D721Med (cell line): ENCODE measurements around the gene ANGPTL4.
"Not testable (repeated sequence)": the region's sequence is repeated elsewhere in the genome, so short reads cannot be mapped to it uniquely, and the experiment has no call there.

Experiments used
- DNase-seq: peaks from one replicate; pipeline ENCODE4 v3.0.0; 2011; ENCODE audit warnings: low spot score; ENCODE audit not compliant: insufficient read length
- FAIRE-seq: peaks from 2 replicates; lab custom pipeline; 2011; peaks lifted over from hg19 to GRCh38; lab: Jason Lieb, UNC
- CTCF ChIP-seq: IDR thresholded peaks from 2 replicates; pipeline ENCODE4 v1.5.1; 2012; ENCODE audit warnings: mild to moderate bottlenecking, control low read depth; ENCODE audit not compliant: insufficient read depth; ENCODE audit errors: missing control alignments

ANGPTL4 gene

GRCh38 chr19:8397746-8398310, 33.9 kb downstream of the ANGPTL4 start:
- FAIRE-seq (no peak), DNase-seq (no peak)
- TF ChIP-seq CTCF, result no peak

- DNase-seq (no peak), FAIRE-seq (no peak)
- no peak for TF ChIP-seq CTCF
These were observed 34.4 kb downstream of the ANGPTL4 start for GRCh38 chr19:8398311-8398771.

- no peak for TF ChIP-seq CTCF
- FAIRE-seq (no peak), DNase-seq (no peak)
These were observed 35.8 kb downstream of the ANGPTL4 start for GRCh38 chr19:8399681-8400188.

GRCh38 chr19:8401981-8402411, 38.0 kb downstream of the ANGPTL4 start:
- TF ChIP-seq CTCF, result no peak
- DNase-seq (no peak), FAIRE-seq (no peak)

GRCh38 chr19:8403098-8403819, 39.3 kb downstream of the ANGPTL4 start:
- no peak for FAIRE-seq
- DNase-seq, result no peak
- no peak for TF ChIP-seq CTCF

GRCh38 chr19:8403820-8404109, 39.8 kb downstream of the ANGPTL4 start:
- no peak for DNase-seq
- FAIRE-seq, result no peak
- no peak for TF ChIP-seq CTCF

GRCh38 chr19:8404391-8405151, 40.6 kb downstream of the ANGPTL4 start:
- FAIRE-seq (no peak), DNase-seq (no peak)
- TF ChIP-seq CTCF, result no peak

GRCh38 chr19:8410718-8411117, 46.8 kb downstream of the ANGPTL4 start:
- not testable (repeated sequence) for DNase-seq, FAIRE-seq
